GM10266 (cell line): Measurements from ENCODE around the gene AP3B1.

Source experiments
- DNase-seq: peaks from one replicate; pipeline ENCODE4 v3.0.0; 2012; ENCODE audit errors: extremely low spot score
- TF ChIP-seq, protein P1 (sequence below): IDR thresholded peaks from 2 replicates; pipeline ENCODE4 v1.5.1; 2012; ENCODE audit warnings: mild to moderate bottlenecking, low read depth; ENCODE audit not compliant: control insufficient read depth, insufficient read depth; ENCODE audit errors: missing control alignments

The AP3B1 gene

DNA sequence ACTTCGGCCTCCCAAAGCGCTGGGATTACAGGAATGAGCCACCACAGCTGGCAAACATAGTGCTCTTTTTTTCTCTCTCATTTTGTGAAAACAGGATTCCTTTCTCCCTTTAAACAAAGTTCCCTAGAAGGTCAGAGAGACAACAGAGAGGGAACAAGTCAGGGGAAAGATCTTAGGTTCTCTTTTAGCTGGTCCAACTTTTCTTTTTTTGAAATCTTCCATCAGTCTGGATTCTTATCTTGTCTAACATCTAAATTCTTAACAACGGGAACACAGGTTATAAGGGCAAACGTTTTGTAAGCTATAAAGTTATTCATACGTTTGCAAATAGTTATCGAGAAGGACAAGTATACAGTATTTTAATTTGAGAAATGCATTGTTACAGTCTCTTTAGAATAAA is 294.3 kb downstream of the AP3B1 start:
- DNase-seq, result no peak
- TF ChIP-seq, protein P1, sequence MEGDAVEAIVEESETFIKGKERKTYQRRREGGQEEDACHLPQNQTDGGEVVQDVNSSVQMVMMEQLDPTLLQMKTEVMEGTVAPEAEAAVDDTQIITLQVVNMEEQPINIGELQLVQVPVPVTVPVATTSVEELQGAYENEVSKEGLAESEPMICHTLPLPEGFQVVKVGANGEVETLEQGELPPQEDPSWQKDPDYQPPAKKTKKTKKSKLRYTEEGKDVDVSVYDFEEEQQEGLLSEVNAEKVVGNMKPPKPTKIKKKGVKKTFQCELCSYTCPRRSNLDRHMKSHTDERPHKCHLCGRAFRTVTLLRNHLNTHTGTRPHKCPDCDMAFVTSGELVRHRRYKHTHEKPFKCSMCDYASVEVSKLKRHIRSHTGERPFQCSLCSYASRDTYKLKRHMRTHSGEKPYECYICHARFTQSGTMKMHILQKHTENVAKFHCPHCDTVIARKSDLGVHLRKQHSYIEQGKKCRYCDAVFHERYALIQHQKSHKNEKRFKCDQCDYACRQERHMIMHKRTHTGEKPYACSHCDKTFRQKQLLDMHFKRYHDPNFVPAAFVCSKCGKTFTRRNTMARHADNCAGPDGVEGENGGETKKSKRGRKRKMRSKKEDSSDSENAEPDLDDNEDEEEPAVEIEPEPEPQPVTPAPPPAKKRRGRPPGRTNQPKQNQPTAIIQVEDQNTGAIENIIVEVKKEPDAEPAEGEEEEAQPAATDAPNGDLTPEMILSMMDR, result no peak

DNA sequence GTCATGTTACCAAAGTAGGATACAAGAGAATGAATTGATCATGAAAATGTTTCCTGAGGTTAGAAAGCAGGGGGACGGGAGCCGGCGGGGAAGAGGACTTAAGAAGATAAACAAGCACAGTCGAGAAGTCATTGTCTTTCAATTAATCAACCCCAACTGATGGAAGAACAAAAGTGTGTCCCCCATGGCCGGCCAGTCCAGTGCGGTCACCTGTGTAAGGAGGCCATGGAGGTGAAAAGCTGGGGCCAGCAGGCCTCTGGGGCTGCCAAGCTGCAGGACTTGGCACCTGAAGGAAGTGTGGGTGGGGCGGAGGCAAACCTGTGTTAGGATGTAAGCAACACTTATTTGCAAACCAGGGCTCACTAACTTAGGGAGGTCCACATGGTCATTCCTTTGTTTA is 295.1 kb downstream of the AP3B1 start:
- TF ChIP-seq, protein P1, result no peak
- no peak for DNase-seq

DNA sequence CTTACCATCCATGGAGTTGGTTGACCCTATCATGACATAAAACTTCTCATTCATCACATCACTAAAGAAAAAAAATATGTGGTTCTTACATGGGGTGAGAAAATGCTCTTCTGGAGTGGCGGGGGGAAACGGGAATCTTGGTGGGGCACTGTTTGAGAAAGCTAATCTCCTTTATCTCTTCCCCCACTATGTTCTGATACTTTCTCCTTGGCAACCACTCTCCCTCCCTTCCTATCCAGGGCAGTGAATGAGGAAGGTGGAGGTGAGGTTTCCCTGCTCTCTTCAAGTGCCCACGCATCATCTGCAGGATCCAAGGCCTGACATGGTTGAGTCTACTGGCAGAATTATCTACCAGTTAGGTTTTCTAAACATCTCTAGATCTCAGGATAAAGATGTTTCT is 297.6 kb downstream of the AP3B1 start:
- TF ChIP-seq, protein P1, result no peak
- DNase-seq, result no peak

DNA sequence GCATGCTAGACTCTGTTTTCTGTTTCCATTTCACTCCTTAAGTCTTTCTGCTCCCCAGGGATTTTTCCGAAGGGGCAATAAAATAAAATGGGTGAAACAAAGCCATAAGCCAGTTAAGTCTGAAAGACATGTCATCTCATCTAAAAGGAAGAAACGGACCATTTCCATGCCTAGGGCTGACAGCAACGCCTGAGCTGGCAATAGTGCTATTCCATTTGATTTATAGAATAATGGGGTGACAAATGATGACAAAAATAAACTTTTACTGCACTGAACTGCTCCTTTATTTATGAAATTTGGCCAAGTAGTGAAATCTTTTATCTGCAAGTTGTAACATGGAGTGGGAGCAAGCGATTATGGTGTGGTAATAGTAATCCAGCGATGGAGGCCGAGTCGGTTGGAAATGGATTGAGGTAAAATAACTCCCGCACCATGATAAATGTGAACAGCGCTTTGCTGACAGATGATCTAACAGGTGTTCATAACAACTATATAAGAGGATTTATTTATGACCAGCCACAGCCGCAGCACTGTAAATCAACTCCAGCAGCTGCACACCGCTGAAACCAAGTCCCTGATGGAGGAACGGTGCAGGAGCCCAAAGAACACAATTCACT is 298.6 kb downstream of the AP3B1 start:
- DNase-seq, result no peak
- TF ChIP-seq, protein P1, result no peak

DNA sequence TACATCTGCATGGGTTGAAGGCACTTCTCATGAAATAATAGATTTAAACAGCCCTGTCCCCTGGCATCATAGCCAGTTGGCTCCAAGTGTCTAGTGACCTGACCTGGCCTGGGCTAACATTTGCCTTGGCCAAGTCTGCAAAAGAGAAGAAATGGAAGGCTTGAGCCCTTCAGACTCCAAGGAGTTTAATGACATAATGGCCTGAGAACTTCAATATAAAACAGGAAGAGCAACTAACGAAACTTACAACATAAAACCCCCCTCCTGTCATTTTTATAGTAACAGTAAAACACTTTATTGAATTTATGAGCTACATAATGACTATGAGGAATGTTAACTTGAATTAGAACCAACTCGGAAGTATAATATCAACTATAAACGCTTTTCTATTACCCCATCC is 299.6 kb downstream of the AP3B1 start:
- TF ChIP-seq, protein P1, result no peak
- no peak for DNase-seq

DNA sequence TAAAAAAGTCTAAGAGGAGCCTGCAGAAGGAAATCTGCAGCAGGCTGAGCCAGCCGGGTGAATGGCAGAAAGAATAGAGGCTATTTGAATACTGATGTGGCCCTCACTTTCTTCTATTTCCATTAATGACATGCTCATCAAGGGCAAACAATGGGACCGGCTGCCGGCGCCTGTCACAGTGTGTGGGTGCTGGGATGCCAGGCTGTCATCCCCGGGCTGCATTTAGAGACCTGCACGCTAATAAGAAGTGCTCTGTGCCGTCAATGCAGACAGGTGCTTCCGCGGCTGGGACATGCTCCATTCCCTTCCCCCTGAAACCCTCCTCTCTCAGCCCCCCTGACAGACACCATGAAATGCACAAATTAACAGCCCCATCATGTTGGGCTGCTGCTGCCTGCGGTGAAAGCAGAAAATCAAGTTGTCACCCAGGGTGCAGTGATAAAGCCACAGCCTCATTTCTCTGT is 300.6 kb downstream of the AP3B1 start:
- TF ChIP-seq, protein P1, result no peak
- DNase-seq, result no peak

DNA sequence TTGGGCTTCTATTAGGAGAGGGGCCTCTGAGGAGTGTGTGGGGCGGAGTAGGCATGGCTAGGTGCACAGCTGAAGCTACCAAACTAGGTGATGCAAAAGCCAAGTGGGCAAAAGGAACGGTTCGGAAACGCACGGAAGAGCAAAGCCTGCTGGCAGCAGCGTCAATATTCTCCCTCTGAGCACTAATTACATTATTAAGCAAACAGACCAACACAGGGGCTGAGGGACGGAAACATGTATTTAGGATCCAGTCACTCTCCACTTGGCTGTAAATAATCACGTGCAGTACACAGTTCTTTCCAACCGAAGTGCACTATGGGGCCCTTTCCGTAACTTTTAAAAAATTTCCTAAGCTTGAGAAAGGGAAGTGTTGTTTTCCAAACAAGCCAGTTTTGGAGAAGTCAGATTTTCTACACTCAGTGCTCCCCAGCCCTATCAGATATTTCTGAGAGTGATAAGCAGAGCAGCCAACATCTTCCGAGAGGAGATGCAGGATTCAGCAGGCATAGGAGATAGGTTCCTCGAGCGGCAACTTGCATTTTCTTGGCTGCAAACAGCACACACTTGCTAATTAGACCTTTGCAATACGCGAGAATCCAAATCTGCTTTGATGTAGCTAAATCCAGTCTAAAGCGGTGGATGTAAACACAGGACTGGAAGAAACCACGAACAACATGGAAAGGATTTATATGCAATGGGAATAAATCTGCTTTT is 301.2 kb downstream of the AP3B1 start:
- no peak for DNase-seq
- TF ChIP-seq, protein P1, result no peak
